Neural progenitor cell (in vitro differentiated cells): Measurements from ENCODE around the gene HMX1. TPM values are rescaled to one million over a fixed set of nuclear protein-coding genes. Genes with fewer than 3 reads are reported as not detected.

Experiments used
- DNase-seq: peaks from one replicate; pipeline ENCODE4 v3.0.0-alpha.2; 2016; ENCODE audit warnings: low spot score
- H2AFZ ChIP-seq: fragments of 200-600 bp; sonication (generic); replicated peaks from 2 replicates; pipeline ENCODE4 v1.6.1; 2016; ENCODE audit warnings: antibody characterized with exemption
- H3F3A ChIP-seq: fragments of 200-600 bp; sonication (generic); 2 replicates; pipeline ENCODE4 v1.6.1; 2016; ENCODE audit warnings: antibody characterized with exemption, low read depth
- H3K27ac ChIP-seq: fragments of 200-600 bp; sonication (generic); 2 replicates; pipeline ENCODE4 v1.5.1; 2016; ENCODE audit warnings: mild to moderate bottlenecking
- H3K27me3 ChIP-seq: fragments of 200-600 bp; sonication (generic); 2 replicates; pipeline ENCODE4 v1.6.1; 2016; ENCODE audit warnings: mild to moderate bottlenecking, moderate library complexity
- H3K36me3 ChIP-seq: fragments of 200-600 bp; sonication (generic); 2 replicates; pipeline ENCODE4 v1.5.1; 2016
- H3K4me1 ChIP-seq: fragments of 200-600 bp; sonication (generic); 2 replicates; pipeline ENCODE4 v1.6.1; 2016; ENCODE audit warnings: mixed run types
- H3K4me2 ChIP-seq: fragments of 200-600 bp; sonication (generic); 2 replicates; pipeline ENCODE4 v1.6.1; 2016
- H3K4me3 ChIP-seq: fragments of 200-600 bp; sonication (generic); 2 replicates; pipeline ENCODE4 v1.5.1; 2016
- H3K79me2 ChIP-seq: fragments of 200-600 bp; sonication (generic); 2 replicates; pipeline ENCODE4 v1.6.1; 2016; ENCODE audit warnings: low read depth
- H3K9ac ChIP-seq: fragments of 200-600 bp; sonication (generic); 2 replicates; pipeline ENCODE4 v1.6.1; 2016
- H3K9me3 ChIP-seq: fragments of 200-600 bp; sonication (generic); 2 replicates; pipeline ENCODE4 v1.5.1; 2016; ENCODE audit warnings: low read depth
- H4K20me1 ChIP-seq: fragments of 200-600 bp; sonication (generic); 2 replicates; pipeline ENCODE4 v1.6.1; 2016; ENCODE audit warnings: low read depth
- H3K27ac Mint-ChIP-seq: 3 replicates; pipeline ENCODE4 v1.8.0; 2021; ENCODE audit warnings: mixed read lengths
- H3K27me3 Mint-ChIP-seq: 2 replicates; pipeline ENCODE4 v1.8.0; 2022; ENCODE audit warnings: low read depth, mild to moderate bottlenecking, inconsistent platforms, moderate library complexity, mixed read lengths; ENCODE audit not compliant: insufficient read depth
- H3K36me3 Mint-ChIP-seq: 3 replicates; pipeline ENCODE4 v1.8.0; 2021; ENCODE audit warnings: mixed read lengths
- H3K4me1 Mint-ChIP-seq: 3 replicates; pipeline ENCODE4 v1.8.0; 2021; ENCODE audit warnings: mixed read lengths
- H3K4me3 Mint-ChIP-seq: 3 replicates; pipeline ENCODE4 v1.8.0; 2021; ENCODE audit warnings: mild to moderate bottlenecking, moderate library complexity, mixed read lengths
- H3K9me3 Mint-ChIP-seq: 3 replicates; pipeline ENCODE4 v1.8.0; 2020; ENCODE audit warnings: mixed read lengths
- EZH2 ChIP-seq: fragments of 200-600 bp; sonication (generic); IDR thresholded peaks from 2 replicates; pipeline ENCODE4 v1.6.1; 2017; ENCODE audit warnings: antibody characterized with exemption, mild to moderate bottlenecking, moderate library complexity
- EZH2phosphoT487 ChIP-seq: fragments of 200-600 bp; sonication (generic); IDR thresholded peaks from 2 replicates; pipeline ENCODE4 v1.6.1; 2017; ENCODE audit warnings: antibody characterized with exemption
- total RNA-seq: library from RNA; depleted of rRNA; stranded (reverse); fragments of >200 nt; gene quantifications from 2 replicates; pipeline ENCODE4 v1.2.3, GENCODE V29; 2015; ENCODE audit warnings: low replicate concordance
- TF ChIP-seq, protein P1 (sequence below): fragments of 200-600 bp; sonication (generic); IDR thresholded peaks from 2 replicates; pipeline ENCODE4 v1.5.1; 2017; ENCODE audit warnings: antibody characterized with exemption, mild to moderate bottlenecking

Gene HMX1
- total RNA-seq, 1 donor from 2014 or later: not detected

DNA sequence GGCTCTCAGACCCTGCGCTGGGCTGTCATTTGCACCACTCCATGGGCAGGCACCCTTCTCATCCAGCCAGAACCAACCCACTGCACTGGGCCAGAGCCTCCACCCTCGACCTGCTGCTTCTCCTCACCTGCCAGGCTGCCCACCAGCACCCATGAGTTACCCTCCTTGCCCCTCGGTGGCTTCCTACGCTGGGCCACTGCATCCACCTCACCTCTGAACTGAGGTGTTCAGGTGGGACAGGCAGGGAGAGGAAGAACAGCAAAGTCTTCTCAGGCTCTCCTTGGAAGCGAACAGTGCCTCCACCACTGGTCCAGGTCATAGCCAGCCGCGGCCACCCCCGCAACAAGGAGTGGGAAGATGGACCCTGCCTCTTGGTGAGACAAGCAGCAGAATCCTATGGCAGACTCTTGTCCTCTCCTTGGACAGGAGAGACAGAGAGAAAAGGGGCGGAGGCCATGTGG, 32.4 kb upstream of the HMX1 start:
- Histone ChIP-seq H3F3A (no peaks in the 10 kb centered on the region), H3K9ac (no peak overlapping the region), H3K79me2 (no peaks in the 10 kb centered on the region), H3K27me3 (peaks cover 73% of the 10 kb centered on the region), H3K4me1 (no peaks in the 10 kb centered on the region), H3K9me3 (no peaks in the 10 kb centered on the region), H4K20me1 (no peaks in the 10 kb centered on the region), H3K27ac (no peak overlapping the region), H3K4me2 (no peak overlapping the region), H3K36me3 (no peaks in the 10 kb centered on the region), H2AFZ (no peak overlapping the region), H3K4me3 (no peak overlapping the region)
- Mint-ChIP-seq H3K27ac (no peak overlapping the region), H3K4me1 (no peaks in the 10 kb centered on the region), H3K36me3 (no peaks in the 10 kb centered on the region), H3K27me3 (peaks cover 18% of the 10 kb centered on the region), H3K9me3 (peaks cover 29% of the 10 kb centered on the region), H3K4me3 (no peak overlapping the region)
- TF ChIP-seq EZH2: no peak
- TF ChIP-seq EZH2phosphoT487: no peak
- TF ChIP-seq, protein P1, sequence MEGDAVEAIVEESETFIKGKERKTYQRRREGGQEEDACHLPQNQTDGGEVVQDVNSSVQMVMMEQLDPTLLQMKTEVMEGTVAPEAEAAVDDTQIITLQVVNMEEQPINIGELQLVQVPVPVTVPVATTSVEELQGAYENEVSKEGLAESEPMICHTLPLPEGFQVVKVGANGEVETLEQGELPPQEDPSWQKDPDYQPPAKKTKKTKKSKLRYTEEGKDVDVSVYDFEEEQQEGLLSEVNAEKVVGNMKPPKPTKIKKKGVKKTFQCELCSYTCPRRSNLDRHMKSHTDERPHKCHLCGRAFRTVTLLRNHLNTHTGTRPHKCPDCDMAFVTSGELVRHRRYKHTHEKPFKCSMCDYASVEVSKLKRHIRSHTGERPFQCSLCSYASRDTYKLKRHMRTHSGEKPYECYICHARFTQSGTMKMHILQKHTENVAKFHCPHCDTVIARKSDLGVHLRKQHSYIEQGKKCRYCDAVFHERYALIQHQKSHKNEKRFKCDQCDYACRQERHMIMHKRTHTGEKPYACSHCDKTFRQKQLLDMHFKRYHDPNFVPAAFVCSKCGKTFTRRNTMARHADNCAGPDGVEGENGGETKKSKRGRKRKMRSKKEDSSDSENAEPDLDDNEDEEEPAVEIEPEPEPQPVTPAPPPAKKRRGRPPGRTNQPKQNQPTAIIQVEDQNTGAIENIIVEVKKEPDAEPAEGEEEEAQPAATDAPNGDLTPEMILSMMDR: no peak
- DNase-seq: no peak

DNA sequence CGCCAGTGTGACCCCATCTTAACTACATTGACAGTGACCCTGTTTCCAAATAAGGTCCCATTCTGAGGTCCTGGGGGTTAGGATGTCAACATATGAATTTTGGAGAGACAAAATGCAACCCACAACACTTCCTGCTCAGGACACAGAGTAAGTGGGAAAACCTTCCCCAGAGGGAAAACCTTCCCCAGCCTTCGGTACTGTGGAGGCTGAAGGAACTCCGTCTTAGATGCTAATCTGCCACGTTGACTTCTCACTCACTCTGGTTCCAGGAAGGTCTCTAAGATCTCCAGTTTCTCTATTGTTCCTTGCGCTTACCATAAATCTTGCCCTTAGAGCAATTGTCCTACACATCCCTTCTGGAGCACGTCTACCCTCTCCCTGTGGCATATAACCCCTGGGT, 29.7 kb upstream of the HMX1 start:
- Histone ChIP-seq H2AFZ (no peak overlapping the region), H3F3A (no peaks in the 10 kb centered on the region), H3K4me3 (no peak overlapping the region), H3K4me1 (no peaks in the 10 kb centered on the region), H3K27me3 (peaks cover 73% of the 10 kb centered on the region), H3K27ac (no peak overlapping the region), H4K20me1 (peaks cover 6% of the 10 kb centered on the region), H3K36me3 (no peaks in the 10 kb centered on the region), H3K4me2 (no peak overlapping the region), H3K9me3 (no peaks in the 10 kb centered on the region), H3K79me2 (no peaks in the 10 kb centered on the region), H3K9ac (no peak overlapping the region)
- H3K36me3 Mint-ChIP-seq: no peaks in the 10 kb centered on the region
- peaks cover 29% of the 10 kb centered on the region for H3K9me3 Mint-ChIP-seq
- peaks cover 22% of the 10 kb centered on the region for H3K27me3 Mint-ChIP-seq
- no peak overlapping the region for H3K4me3 Mint-ChIP-seq
- no peaks in the 10 kb centered on the region for H3K4me1 Mint-ChIP-seq
- DNase-seq: no peak
- H3K27ac Mint-ChIP-seq: no peak overlapping the region
- TF ChIP-seq, protein P1: no peak
- TF ChIP-seq EZH2 (no peak), EZH2phosphoT487 (no peak)

DNA sequence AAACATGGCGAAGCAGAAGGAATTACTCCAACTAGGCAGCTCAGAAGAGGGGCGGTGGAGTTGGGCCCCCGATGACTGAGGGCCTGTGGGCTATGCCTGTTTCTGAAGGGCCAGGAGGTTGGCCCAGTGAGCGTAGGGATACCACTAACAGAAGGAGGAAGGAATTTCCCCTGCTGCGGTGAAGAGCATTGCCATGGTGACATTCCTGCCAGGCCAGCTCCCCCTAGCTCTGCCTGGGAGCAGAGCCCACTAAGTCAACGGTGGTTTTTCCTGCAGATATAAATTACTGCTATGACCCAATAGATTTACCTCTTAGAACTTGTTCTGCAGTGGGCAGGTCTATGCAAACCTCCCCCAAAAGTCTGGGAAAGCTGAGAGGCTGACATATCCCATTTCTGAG, 28.9 kb upstream of the HMX1 start:
- Histone ChIP-seq H3K9me3 (no peaks in the 10 kb centered on the region), H3K9ac (no peak overlapping the region), H3K36me3 (no peaks in the 10 kb centered on the region), H3K4me1 (no peaks in the 10 kb centered on the region), H4K20me1 (peaks cover 10% of the 10 kb centered on the region), H2AFZ (no peak overlapping the region), H3K4me3 (no peak overlapping the region), H3K27me3 (peaks cover 79% of the 10 kb centered on the region), H3K27ac (no peak overlapping the region), H3K79me2 (no peaks in the 10 kb centered on the region), H3F3A (no peaks in the 10 kb centered on the region), H3K4me2 (no peak overlapping the region)
- H3K27me3 Mint-ChIP-seq: peaks cover 24% of the 10 kb centered on the region
- no peak overlapping the region for H3K27ac Mint-ChIP-seq
- H3K4me1 Mint-ChIP-seq: no peaks in the 10 kb centered on the region
- H3K4me3 Mint-ChIP-seq: no peak overlapping the region
- H3K36me3 Mint-ChIP-seq: no peaks in the 10 kb centered on the region
- no peak for DNase-seq
- peaks cover 29% of the 10 kb centered on the region for H3K9me3 Mint-ChIP-seq
- TF ChIP-seq EZH2phosphoT487: no peak
- TF ChIP-seq EZH2: no peak
- TF ChIP-seq, protein P1: no peak
